ENCODE data around the gene A4GNT. TPM values are rescaled to one million over a fixed set of nuclear protein-coding genes. Genes with fewer than 3 reads are reported as not detected.

A4GNT gene
- total RNA-seq, 2 experiments from 2014 or later, result not detected

DNA sequence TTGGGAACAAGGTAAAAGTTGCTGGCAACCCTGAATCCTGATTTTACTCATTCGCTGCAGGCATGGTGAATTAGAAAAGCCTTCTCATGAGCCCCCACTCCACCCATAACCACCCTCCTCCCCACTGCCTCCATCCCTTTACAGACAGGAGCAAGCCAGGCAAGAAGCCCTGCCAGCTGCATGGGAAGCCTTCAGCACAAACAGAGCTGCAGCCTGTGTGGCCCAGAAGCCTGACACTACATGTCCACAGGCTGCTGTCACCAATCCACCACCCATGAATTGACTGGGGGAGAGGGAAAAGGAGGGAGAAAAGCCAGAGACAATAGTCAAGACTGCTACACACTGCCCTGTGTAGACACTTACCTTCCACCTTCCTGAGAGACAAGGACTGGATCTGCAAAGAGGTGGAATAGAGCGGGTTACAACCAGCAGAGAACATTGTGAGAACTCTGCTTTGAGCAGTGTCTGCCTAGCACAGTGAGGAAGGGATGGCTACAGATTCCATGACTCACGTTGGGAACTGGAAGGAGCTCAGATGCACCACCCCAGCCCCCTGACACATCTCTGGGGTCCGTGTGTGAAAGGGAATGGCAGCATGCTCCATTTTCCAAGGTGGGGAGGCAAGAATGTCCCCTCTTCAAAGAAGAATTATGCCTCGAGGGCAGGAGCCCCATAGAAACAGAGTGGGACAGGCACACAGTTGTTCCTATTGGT, 50.7 kb downstream of the A4GNT start:
- no peaks in the 10 kb centered on the region for H4K20me1 ChIP-seq (ENCODE audit: insufficient read depth, low read length)
- POLR2A ChIA-PET, result no interaction called here
- no peaks in the 10 kb centered on the region for H3K9me3 ChIP-seq (ENCODE audit: low read length)
- no peak overlapping the region for H3K4me3 ChIP-seq (ENCODE audit: low read depth, low read length, poor library complexity, severe bottlenecking)
- H3K79me2 ChIP-seq (ENCODE audit: insufficient read depth, low read depth, low read length), result no peaks in the 10 kb centered on the region
- DNase-seq (ENCODE audit: low spot score), result no peak
- BruUV-seq (replicated peaks), result no TSS peak
- no peaks in the 10 kb centered on the region for H3K36me3 ChIP-seq (ENCODE audit: insufficient read depth, low read length)
- no peak overlapping the region for H3K4me2 ChIP-seq (ENCODE audit: low read length)
- CTCF ChIA-PET (ENCODE audit: unreplicated experiment), result no interaction called here
- no peaks in the 10 kb centered on the region for H3K9me2 ChIP-seq (ENCODE audit: insufficient read depth, low read length)
- H2AFZ ChIP-seq (ENCODE audit: low read length), result no peak overlapping the region
- TF ChIP-seq EZH2phosphoT487 (IDR thresholded peaks at IDR 0.05; ENCODE audit: borderline replicate concordance, low read depth, low read length), result no peak
- TF ChIP-seq, protein P1, sequence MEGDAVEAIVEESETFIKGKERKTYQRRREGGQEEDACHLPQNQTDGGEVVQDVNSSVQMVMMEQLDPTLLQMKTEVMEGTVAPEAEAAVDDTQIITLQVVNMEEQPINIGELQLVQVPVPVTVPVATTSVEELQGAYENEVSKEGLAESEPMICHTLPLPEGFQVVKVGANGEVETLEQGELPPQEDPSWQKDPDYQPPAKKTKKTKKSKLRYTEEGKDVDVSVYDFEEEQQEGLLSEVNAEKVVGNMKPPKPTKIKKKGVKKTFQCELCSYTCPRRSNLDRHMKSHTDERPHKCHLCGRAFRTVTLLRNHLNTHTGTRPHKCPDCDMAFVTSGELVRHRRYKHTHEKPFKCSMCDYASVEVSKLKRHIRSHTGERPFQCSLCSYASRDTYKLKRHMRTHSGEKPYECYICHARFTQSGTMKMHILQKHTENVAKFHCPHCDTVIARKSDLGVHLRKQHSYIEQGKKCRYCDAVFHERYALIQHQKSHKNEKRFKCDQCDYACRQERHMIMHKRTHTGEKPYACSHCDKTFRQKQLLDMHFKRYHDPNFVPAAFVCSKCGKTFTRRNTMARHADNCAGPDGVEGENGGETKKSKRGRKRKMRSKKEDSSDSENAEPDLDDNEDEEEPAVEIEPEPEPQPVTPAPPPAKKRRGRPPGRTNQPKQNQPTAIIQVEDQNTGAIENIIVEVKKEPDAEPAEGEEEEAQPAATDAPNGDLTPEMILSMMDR (conservative IDR thresholded peaks at IDR 0.05; ENCODE audit: low read length), result no peak
- intact Hi-C loops (cut with micrococcal nuclease; ENCODE audit: unreplicated experiment), result no loop called here
- no peak overlapping the region for H3K27ac ChIP-seq (ENCODE audit: low read depth, low read length, poor library complexity, severe bottlenecking)
- H3K4me1 ChIP-seq (ENCODE audit: insufficient read depth, low read length, poor library complexity, severe bottlenecking), result no peaks in the 10 kb centered on the region

DNA sequence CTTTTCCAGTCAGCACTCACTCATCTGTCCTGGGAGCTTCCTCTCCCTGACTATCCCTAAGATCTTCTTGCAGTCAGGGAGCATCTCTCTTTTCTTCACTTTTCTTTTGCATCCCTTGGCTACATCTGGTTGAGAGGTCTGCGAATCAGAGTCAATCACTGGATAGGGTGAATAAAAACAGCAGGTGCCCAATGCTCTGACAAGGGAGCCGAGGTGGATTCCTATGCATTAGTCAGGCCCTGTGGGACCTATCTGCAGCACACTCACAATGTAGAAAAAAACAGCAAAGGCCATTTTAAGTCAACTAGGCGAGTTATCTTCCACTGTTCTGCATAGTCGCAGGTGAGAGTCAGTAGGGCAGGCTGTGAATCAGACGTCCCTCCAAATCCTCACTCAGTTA, 52.3 kb downstream of the A4GNT start:
- POLR2A ChIA-PET, result interaction anchor here (0.6 kb wide), 1 partner anchor 842 kb away, joined by 4 read pairs; no protein-coding TSS in a partner anchor
- H3K4me2 ChIP-seq (ENCODE audit: low read length), result no peak overlapping the region
- DNase-seq (ENCODE audit: low spot score), result no peak

DNA sequence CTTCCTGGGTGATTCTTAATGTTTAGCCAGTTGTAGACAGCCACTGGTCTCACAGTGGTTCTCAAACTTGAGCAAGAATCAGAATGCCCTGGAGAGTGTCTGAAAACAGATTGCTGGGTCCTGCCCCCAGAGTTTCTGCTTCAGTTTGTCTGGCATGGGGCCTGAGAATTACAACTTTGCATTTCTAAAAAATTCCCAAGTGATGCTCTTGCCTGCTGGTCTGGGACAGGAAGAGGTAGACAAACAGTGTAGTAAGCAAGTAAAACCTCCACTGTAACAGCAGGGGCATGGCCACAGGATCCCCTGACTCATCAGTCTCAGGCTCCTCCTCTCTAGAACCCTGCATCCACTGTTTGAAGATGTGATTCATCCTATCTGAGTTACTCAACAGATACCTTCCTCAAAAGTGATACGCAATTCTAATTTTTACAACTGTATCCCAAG, 53.3 kb downstream of the A4GNT start:
- ChIA-PET POLR2A (no interaction called here), CTCF (ENCODE audit: unreplicated experiment) (no interaction called here)
- Histone ChIP-seq H3K9me3 (ENCODE audit: low read length) (no peaks in the 10 kb centered on the region), H4K20me1 (ENCODE audit: insufficient read depth, low read length) (no peaks in the 10 kb centered on the region), H3K9me2 (ENCODE audit: insufficient read depth, low read length) (no peaks in the 10 kb centered on the region), H3K79me2 (ENCODE audit: insufficient read depth, low read depth, low read length) (no peaks in the 10 kb centered on the region), H3K27ac (ENCODE audit: low read depth, low read length, poor library complexity, severe bottlenecking) (no peak overlapping the region), H3K36me3 (ENCODE audit: insufficient read depth, low read length) (no peaks in the 10 kb centered on the region), H3K4me1 (ENCODE audit: insufficient read depth, low read length, poor library complexity, severe bottlenecking) (no peaks in the 10 kb centered on the region), H3K4me3 (ENCODE audit: low read depth, low read length, poor library complexity, severe bottlenecking) (no peak overlapping the region), H2AFZ (ENCODE audit: low read length) (no peak overlapping the region), H3K4me2 (ENCODE audit: low read length) (no peak overlapping the region)
- no peak for DNase-seq (ENCODE audit: low spot score)
- TF ChIP-seq, protein P1 (conservative IDR thresholded peaks at IDR 0.05; ENCODE audit: low read length), result no peak
- TF ChIP-seq EZH2phosphoT487 (IDR thresholded peaks at IDR 0.05; ENCODE audit: borderline replicate concordance, low read depth, low read length), result no peak
- intact Hi-C loops (cut with micrococcal nuclease; ENCODE audit: unreplicated experiment), result no loop called here
- no TSS peak for BruUV-seq (replicated peaks)

More for the DNA sequence above, 52.3 kb downstream of the A4GNT start:
- no peaks in the 10 kb centered on the region for H3K36me3 ChIP-seq (ENCODE audit: insufficient read depth, low read length)
- H3K27ac ChIP-seq (ENCODE audit: low read depth, low read length, poor library complexity, severe bottlenecking), result no peak overlapping the region
- intact Hi-C loops (cut with micrococcal nuclease; ENCODE audit: unreplicated experiment), result no loop called here
- H4K20me1 ChIP-seq (ENCODE audit: insufficient read depth, low read length), result no peaks in the 10 kb centered on the region
- no peaks in the 10 kb centered on the region for H3K9me3 ChIP-seq (ENCODE audit: low read length)
- no peak overlapping the region for H3K4me3 ChIP-seq (ENCODE audit: low read depth, low read length, poor library complexity, severe bottlenecking)
- H3K79me2 ChIP-seq (ENCODE audit: insufficient read depth, low read depth, low read length), result no peaks in the 10 kb centered on the region
- TF ChIP-seq, protein P1 (conservative IDR thresholded peaks at IDR 0.05; ENCODE audit: low read length), result no peak
- TF ChIP-seq EZH2phosphoT487 (IDR thresholded peaks at IDR 0.05; ENCODE audit: borderline replicate concordance, low read depth, low read length), result no peak
- no peaks in the 10 kb centered on the region for H3K4me1 ChIP-seq (ENCODE audit: insufficient read depth, low read length, poor library complexity, severe bottlenecking)
- CTCF ChIA-PET (ENCODE audit: unreplicated experiment), result no interaction called here
- no peaks in the 10 kb centered on the region for H3K9me2 ChIP-seq (ENCODE audit: insufficient read depth, low read length)
- H2AFZ ChIP-seq (ENCODE audit: low read length), result no peak overlapping the region
- no TSS peak for BruUV-seq (replicated peaks)

Data from OCI-LY7 (cell line).